Measurements from ENCODE around the gene CLTB. TPM values are rescaled to one million over a fixed set of nuclear protein-coding genes. Genes with fewer than 3 reads are reported as not detected.

CLTB gene
- total RNA-seq, 1 experiment from 2014 or later = 58.6 TPM

DNA sequence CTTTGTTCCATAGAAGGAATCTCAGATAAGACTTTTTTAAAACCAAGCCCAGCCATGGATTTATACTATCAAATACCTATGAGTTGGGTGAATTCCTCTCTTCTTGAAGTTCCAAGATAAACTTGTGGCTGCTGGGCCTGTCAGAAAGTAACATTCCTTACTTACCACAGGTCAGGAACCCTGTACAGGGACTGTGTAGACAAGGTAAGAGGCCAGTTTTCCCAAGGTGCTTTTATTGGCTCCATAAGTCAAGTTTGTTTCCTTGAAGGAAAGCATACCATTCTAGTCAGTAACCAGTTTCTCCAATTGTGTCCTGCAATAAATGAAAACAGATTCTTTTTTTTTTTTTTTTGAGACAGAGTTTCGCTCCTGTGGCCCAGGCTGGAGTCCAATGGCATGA lies 8.8 kb upstream of the CLTB start:
- ATAC-seq (no peak), DNase-seq (ENCODE audit: low read depth, low spot score) (no peak)
- H3K79me2 ChIP-seq (ENCODE audit: insufficient read depth, low read length) = no peaks in the 10 kb centered on the region
- ChIA-PET CTCF (no interaction called here), RAD21 (ENCODE audit: low non-redundant PET in 1 of 2, low total read pairs in 2 of 2, uncharacterized antibody in 2 of 2, unreplicated experiment in 2 of 2) (interaction anchor here in 1 of 2 experiments (0.6 kb wide), 1 partner anchor 14 kb away, joined by 4 read pairs; no protein-coding TSS in a partner anchor), POLR2A (no interaction called here)
- no peaks in the 10 kb centered on the region for H3K36me3 ChIP-seq (ENCODE audit: control insufficient read depth in 1 of 2, insufficient read depth in 2 of 2, low read length in 2 of 2)
- BruUV-seq (replicated peaks) = no TSS peak
- TF ChIP-seq EGR1 (IDR thresholded peaks at IDR 0.05; ENCODE audit: low read depth) (no peak), SP1 (IDR thresholded peaks at IDR 0.05; ENCODE audit: low read depth) (no peak), SIN3A (IDR thresholded peaks at IDR 0.05; ENCODE audit: low read depth) (no peak)
- TF ChIP-seq, protein P1, sequence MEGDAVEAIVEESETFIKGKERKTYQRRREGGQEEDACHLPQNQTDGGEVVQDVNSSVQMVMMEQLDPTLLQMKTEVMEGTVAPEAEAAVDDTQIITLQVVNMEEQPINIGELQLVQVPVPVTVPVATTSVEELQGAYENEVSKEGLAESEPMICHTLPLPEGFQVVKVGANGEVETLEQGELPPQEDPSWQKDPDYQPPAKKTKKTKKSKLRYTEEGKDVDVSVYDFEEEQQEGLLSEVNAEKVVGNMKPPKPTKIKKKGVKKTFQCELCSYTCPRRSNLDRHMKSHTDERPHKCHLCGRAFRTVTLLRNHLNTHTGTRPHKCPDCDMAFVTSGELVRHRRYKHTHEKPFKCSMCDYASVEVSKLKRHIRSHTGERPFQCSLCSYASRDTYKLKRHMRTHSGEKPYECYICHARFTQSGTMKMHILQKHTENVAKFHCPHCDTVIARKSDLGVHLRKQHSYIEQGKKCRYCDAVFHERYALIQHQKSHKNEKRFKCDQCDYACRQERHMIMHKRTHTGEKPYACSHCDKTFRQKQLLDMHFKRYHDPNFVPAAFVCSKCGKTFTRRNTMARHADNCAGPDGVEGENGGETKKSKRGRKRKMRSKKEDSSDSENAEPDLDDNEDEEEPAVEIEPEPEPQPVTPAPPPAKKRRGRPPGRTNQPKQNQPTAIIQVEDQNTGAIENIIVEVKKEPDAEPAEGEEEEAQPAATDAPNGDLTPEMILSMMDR (IDR thresholded peaks at IDR 0.05 in 2 of 3, conservative IDR thresholded peaks at IDR 0.05 in 1 of 3; ENCODE audit: borderline replicate concordance in 1 of 3, insufficient read depth in 1 of 3, low read depth in 2 of 3, low read length in 2 of 3) = no peak
- TF ChIP-seq, protein P2, sequence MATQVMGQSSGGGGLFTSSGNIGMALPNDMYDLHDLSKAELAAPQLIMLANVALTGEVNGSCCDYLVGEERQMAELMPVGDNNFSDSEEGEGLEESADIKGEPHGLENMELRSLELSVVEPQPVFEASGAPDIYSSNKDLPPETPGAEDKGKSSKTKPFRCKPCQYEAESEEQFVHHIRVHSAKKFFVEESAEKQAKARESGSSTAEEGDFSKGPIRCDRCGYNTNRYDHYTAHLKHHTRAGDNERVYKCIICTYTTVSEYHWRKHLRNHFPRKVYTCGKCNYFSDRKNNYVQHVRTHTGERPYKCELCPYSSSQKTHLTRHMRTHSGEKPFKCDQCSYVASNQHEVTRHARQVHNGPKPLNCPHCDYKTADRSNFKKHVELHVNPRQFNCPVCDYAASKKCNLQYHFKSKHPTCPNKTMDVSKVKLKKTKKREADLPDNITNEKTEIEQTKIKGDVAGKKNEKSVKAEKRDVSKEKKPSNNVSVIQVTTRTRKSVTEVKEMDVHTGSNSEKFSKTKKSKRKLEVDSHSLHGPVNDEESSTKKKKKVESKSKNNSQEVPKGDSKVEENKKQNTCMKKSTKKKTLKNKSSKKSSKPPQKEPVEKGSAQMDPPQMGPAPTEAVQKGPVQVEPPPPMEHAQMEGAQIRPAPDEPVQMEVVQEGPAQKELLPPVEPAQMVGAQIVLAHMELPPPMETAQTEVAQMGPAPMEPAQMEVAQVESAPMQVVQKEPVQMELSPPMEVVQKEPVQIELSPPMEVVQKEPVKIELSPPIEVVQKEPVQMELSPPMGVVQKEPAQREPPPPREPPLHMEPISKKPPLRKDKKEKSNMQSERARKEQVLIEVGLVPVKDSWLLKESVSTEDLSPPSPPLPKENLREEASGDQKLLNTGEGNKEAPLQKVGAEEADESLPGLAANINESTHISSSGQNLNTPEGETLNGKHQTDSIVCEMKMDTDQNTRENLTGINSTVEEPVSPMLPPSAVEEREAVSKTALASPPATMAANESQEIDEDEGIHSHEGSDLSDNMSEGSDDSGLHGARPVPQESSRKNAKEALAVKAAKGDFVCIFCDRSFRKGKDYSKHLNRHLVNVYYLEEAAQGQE (IDR thresholded peaks at IDR 0.05; ENCODE audit: low read depth) = no peak
- TF ChIP-seq, protein P3, sequence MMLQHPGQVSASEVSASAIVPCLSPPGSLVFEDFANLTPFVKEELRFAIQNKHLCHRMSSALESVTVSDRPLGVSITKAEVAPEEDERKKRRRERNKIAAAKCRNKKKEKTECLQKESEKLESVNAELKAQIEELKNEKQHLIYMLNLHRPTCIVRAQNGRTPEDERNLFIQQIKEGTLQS (IDR thresholded peaks at IDR 0.05) = no peak
- intact Hi-C loops (cut with micrococcal nuclease) = no loop called here
- H2AFZ ChIP-seq (ENCODE audit: low read depth, low read length, poor library complexity, severe bottlenecking) = no peak overlapping the region
- H3K9ac ChIP-seq (ENCODE audit: low read length) = no peak overlapping the region
- H3K9me3 ChIP-seq (ENCODE audit: control insufficient read depth in 1 of 2, insufficient read depth in 1 of 2, low read depth in 1 of 2, low read length in 2 of 2) = peaks cover 0 to 3% of the 10 kb centered on the region in 2 experiments; a peak in 1 of 4 replicates
- H3K27me3 ChIP-seq (ENCODE audit: insufficient read depth, low read length) = no peaks in the 10 kb centered on the region
- no peaks in the 10 kb centered on the region for H4K20me1 ChIP-seq (ENCODE audit: insufficient read depth)
- no peak overlapping the region for H3K4me2 ChIP-seq (ENCODE audit: low read length)
- H3K4me1 ChIP-seq (ENCODE audit: control insufficient read depth in 1 of 2, insufficient read depth in 2 of 2, low read length in 2 of 2) = peaks cover 0 to 13% of the 10 kb centered on the region in 2 experiments; a peak in 2 of 4 replicates
- no peaks in the 10 kb centered on the region for H3K9me2 ChIP-seq (ENCODE audit: insufficient read depth)
- H3K4me3 ChIP-seq (replicated peaks in 1 of 2; ENCODE audit: low read depth in 1 of 2, low read length in 2 of 2) = no peak overlapping the region
- no peak overlapping the region for H3K27ac ChIP-seq (ENCODE audit: low read depth, low read length)
